Epithelial cell of proximal tubule (primary cell): ENCODE data around the gene TNFRSF19. TPM values are rescaled to one million over a fixed set of nuclear protein-coding genes. Genes with fewer than 3 reads are reported as not detected.

Experiments
- DNase-seq: peaks from one replicate; pipeline ENCODE4 v3.0.0-alpha.2; 2011; ENCODE audit warnings: low read depth
- H3K4me3 ChIP-seq: 2 replicates; pipeline ENCODE4 v1.5.1; 2011; ENCODE audit warnings: low read depth, mild to moderate bottlenecking, low read length
- CTCF ChIP-seq: conservative IDR thresholded peaks from 2 replicates; pipeline ENCODE4 v1.5.1; 2012; ENCODE audit warnings: low read depth, mild to moderate bottlenecking, low read length
- total RNA-seq: library from RNA; depleted of rRNA; stranded (reverse); fragments of >200 nt; gene quantifications from 2 replicates; pipeline ENCODE4 v1.2.3, GENCODE V29; 2015

The TNFRSF19 gene
- total RNA-seq, 1 donor from 2014 or later = 8.4 TPM

GRCh38 chr13:23579072-23579895, 9.1 kb downstream of the TNFRSF19 start:
- DNase-seq = no peak
- peak overlapping the region; percentile 61 for H3K4me3 ChIP-seq
- no peak for TF ChIP-seq CTCF

GRCh38 chr13:23579896-23580683, 9.9 kb downstream of the TNFRSF19 start:
- TF ChIP-seq CTCF = no peak
- DNase-seq = no peak
- peak overlapping the region; percentile 61 for H3K4me3 ChIP-seq

GRCh38 chr13:23580684-23581060, 10.5 kb downstream of the TNFRSF19 start:
- no peak overlapping the region for H3K4me3 ChIP-seq
- DNase-seq = no peak
- no peak for TF ChIP-seq CTCF

- TF ChIP-seq CTCF = no peak
- H3K4me3 ChIP-seq = no peak overlapping the region
- DNase-seq = no peak
These were observed 13.3 kb downstream of the TNFRSF19 start for GRCh38 chr13:23583491-23583890.

GRCh38 chr13:23584275-23584674, 14.1 kb downstream of the TNFRSF19 start:
- H3K4me3 ChIP-seq = no peak overlapping the region
- no peak for TF ChIP-seq CTCF
- no peak for DNase-seq

GRCh38 chr13:23586336-23586735, 16.1 kb downstream of the TNFRSF19 start:
- no peak overlapping the region for H3K4me3 ChIP-seq
- no peak for TF ChIP-seq CTCF
- DNase-seq = no peak
